PC-3 (cell line): ENCODE results near the gene SLC39A11. TPM values are rescaled to one million over a fixed set of nuclear protein-coding genes. Genes with fewer than 3 reads are reported as not detected.

ENCODE experiments used
- ATAC-seq: fragments of 200-7000 bp; cut with Tn5 transposase; 2 replicates; pipeline ENCODE4 v1.9.1; 2020; ENCODE audit warnings: mild to moderate bottlenecking, moderate library complexity
- BruUV-seq: library from RNA; stranded (reverse); fragments of 400-500 nt; replicated peaks from 2 replicates; lab custom pipeline; 2021; lab: Mats Ljungman, UMichigan
- CTCF ChIA-PET: fragments of 300-600 bp; sonication (Branson Sonifier 250); formaldehyde crosslinking; loops from one replicate; lab custom pipeline; 2022; ENCODE audit warnings: antibody characterized with exemption; lab: Charles Lee
- POLR2A ChIA-PET: fragments of 300-600 bp; sonication (Branson Sonifier 250); formaldehyde crosslinking; loops from one replicate; lab custom pipeline; 2022; ENCODE audit warnings: antibody characterized with exemption; ENCODE audit not compliant: unreplicated experiment; lab: Charles Lee
- DNase-seq: peaks from one replicate; pipeline ENCODE4 v3.0.0-alpha.2; 2015
- H2AFZ ChIP-seq: fragments of 300-600 bp; sonication (generic); 2 replicates; pipeline ENCODE4 v1.6.0; 2016; ENCODE audit warnings: antibody characterized with exemption, low read length
- H3F3A ChIP-seq: fragments of 300-600 bp; sonication (generic); one replicate; pipeline ENCODE4 v1.6.0; 2017; ENCODE audit warnings: antibody characterized with exemption, low read length, control low read depth, mild to moderate bottlenecking; ENCODE audit not compliant: unreplicated experiment
- H3K27ac ChIP-seq: fragments of 300-600 bp; sonication (generic); 2 replicates; pipeline ENCODE4 v1.5.1; 2016; ENCODE audit warnings: mild to moderate bottlenecking, low read length
- H3K27me3 ChIP-seq: fragments of 300-600 bp; sonication (generic); 2 replicates; pipeline ENCODE4 v1.6.1; 2016; ENCODE audit warnings: low read length, mixed read lengths
- H3K36me3 ChIP-seq: fragments of 300-600 bp; sonication (generic); 2 replicates; pipeline ENCODE4 v1.6.1; 2016; ENCODE audit warnings: low read depth, mixed run types, low read length, mixed read lengths
- H3K4me1 ChIP-seq: fragments of 300-600 bp; sonication (generic); 2 replicates; pipeline ENCODE4 v1.5.1; 2016; ENCODE audit warnings: low read length; ENCODE audit not compliant: insufficient read depth
- H3K4me2 ChIP-seq: fragments of 300-600 bp; sonication (generic); 2 replicates; pipeline ENCODE4 v1.6.0; 2016; ENCODE audit warnings: low read length
- H3K4me3 ChIP-seq: fragments of 300-600 bp; sonication (generic); 2 replicates; pipeline ENCODE4 v1.5.1; 2016; ENCODE audit warnings: mild to moderate bottlenecking, low read length, mixed read lengths
- H3K79me2 ChIP-seq: fragments of 300-600 bp; sonication (generic); 2 replicates; pipeline ENCODE4 v1.6.1; 2017; ENCODE audit warnings: low read length, mixed read lengths
- H3K9ac ChIP-seq: fragments of 300-600 bp; sonication (generic); 2 replicates; pipeline ENCODE4 v1.6.0; 2016; ENCODE audit warnings: mild to moderate bottlenecking, low read length
- H3K9me2 ChIP-seq: fragments of 300-600 bp; sonication (generic); replicated peaks from 2 replicates; pipeline ENCODE4 v1.6.1; 2016; ENCODE audit warnings: mixed run types, low read length, mixed read lengths
- H3K9me3 ChIP-seq: fragments of 300-600 bp; sonication (generic); 2 replicates; pipeline ENCODE4 v1.6.1; 2016; ENCODE audit warnings: low read length, mixed read lengths
- H4K20me1 ChIP-seq: fragments of 300-600 bp; sonication (generic); 2 replicates; pipeline ENCODE4 v1.6.1; 2016; ENCODE audit warnings: low read length, mixed read lengths
- CTCF ChIP-seq: fragments of 300-600 bp; sonication (generic); conservative IDR thresholded peaks from 2 replicates; pipeline ENCODE4 v1.5.1; 2017; ENCODE audit warnings: antibody characterized with exemption, low read depth, mild to moderate bottlenecking, low read length
- EZH2 ChIP-seq: fragments of 300-600 bp; sonication (generic); IDR thresholded peaks from one replicate; pipeline ENCODE4 v1.6.1; 2017; ENCODE audit warnings: antibody characterized with exemption, mild to moderate bottlenecking, low read length; ENCODE audit not compliant: unreplicated experiment
- EZH2phosphoT487 ChIP-seq: fragments of 300-600 bp; sonication (generic); IDR thresholded peaks from 2 replicates; pipeline ENCODE4 v1.6.1; 2018; ENCODE audit warnings: mild to moderate bottlenecking, antibody characterized with exemption, low read length, borderline replicate concordance
- intact Hi-C: fragments of 100-400 bp; cut with micrococcal nuclease; formaldehyde crosslinking; loops from 2 replicates; pipeline ENCODE4 v1.9.0; 2023
- total RNA-seq: library from RNA; depleted of rRNA; stranded (reverse); fragments of >200 nt; gene quantifications from 2 replicates; pipeline ENCODE4 v1.2.3, GENCODE V29; 2014

SLC39A11 gene
- total RNA-seq, 1 experiment from 2014 or later, result 37.7 TPM

GRCh38 chr17:72778169-72779151 lies 314.0 kb downstream of the SLC39A11 start:
- H3K9me2 ChIP-seq, result no peaks in the 10 kb centered on the region
- H3K79me2 ChIP-seq, result no peaks in the 10 kb centered on the region
- H2AFZ ChIP-seq, result no peak overlapping the region
- H3K27ac ChIP-seq, result no peak overlapping the region
- H3K36me3 ChIP-seq, result no peaks in the 10 kb centered on the region
- ChIA-PET POLR2A (no interaction called here), CTCF (no interaction called here)
- H4K20me1 ChIP-seq, result no peaks in the 10 kb centered on the region
- no peak for DNase-seq
- intact Hi-C loops, result no loop called here
- TF ChIP-seq EZH2 (no peak), EZH2phosphoT487 (no peak), CTCF (no peak)
- no peak overlapping the region for H3K9ac ChIP-seq
- BruUV-seq, result no TSS peak
- H3K27me3 ChIP-seq, result no peaks in the 10 kb centered on the region
- no peaks in the 10 kb centered on the region for H3K4me1 ChIP-seq
- no peak overlapping the region for H3K4me3 ChIP-seq
- no peaks in the 10 kb centered on the region for H3F3A ChIP-seq
- H3K4me2 ChIP-seq, result no peak overlapping the region
- no peaks in the 10 kb centered on the region for H3K9me3 ChIP-seq
- no peak for ATAC-seq

- no peaks in the 10 kb centered on the region for H3K27me3 ChIP-seq
- no TSS peak for BruUV-seq
- ATAC-seq (no peak), DNase-seq (no peak)
- no peak overlapping the region for H3K4me2 ChIP-seq
- CTCF ChIA-PET, result no interaction called here
- H3K4me1 ChIP-seq, result no peaks in the 10 kb centered on the region
- H3F3A ChIP-seq, result no peaks in the 10 kb centered on the region
- H3K4me3 ChIP-seq, result no peak overlapping the region
- no peaks in the 10 kb centered on the region for H3K79me2 ChIP-seq
- no peak for TF ChIP-seq EZH2
- TF ChIP-seq CTCF, result no peak
- TF ChIP-seq EZH2phosphoT487, result no peak
- H2AFZ ChIP-seq, result no peak overlapping the region
- intact Hi-C loops, result no loop called here
- POLR2A ChIA-PET, result no interaction called here
- no peaks in the 10 kb centered on the region for H3K36me3 ChIP-seq
- H3K9me2 ChIP-seq, result no peaks in the 10 kb centered on the region
- H3K9me3 ChIP-seq, result no peaks in the 10 kb centered on the region
- no peak overlapping the region for H3K9ac ChIP-seq
- no peaks in the 10 kb centered on the region for H4K20me1 ChIP-seq
- H3K27ac ChIP-seq, result no peak overlapping the region
These were observed 316.6 kb downstream of the SLC39A11 start for GRCh38 chr17:72775919-72776318.

- Histone ChIP-seq H3K9me3 (no peaks in the 10 kb centered on the region), H3K27ac (no peak overlapping the region), H3K4me3 (no peak overlapping the region), H3K4me1 (no peaks in the 10 kb centered on the region), H2AFZ (no peak overlapping the region), H3K9me2 (no peaks in the 10 kb centered on the region), H3K27me3 (no peaks in the 10 kb centered on the region), H3F3A (no peaks in the 10 kb centered on the region), H4K20me1 (no peaks in the 10 kb centered on the region), H3K79me2 (no peaks in the 10 kb centered on the region), H3K9ac (no peak overlapping the region), H3K36me3 (no peaks in the 10 kb centered on the region), H3K4me2 (no peak overlapping the region)
- ChIA-PET CTCF (interaction anchor here (0.6 kb wide), 1 partner anchor 15 kb away, joined by 5 read pairs; no protein-coding TSS in a partner anchor), POLR2A (no interaction called here)
- no peak for TF ChIP-seq EZH2phosphoT487
- no peak for TF ChIP-seq CTCF
- TF ChIP-seq EZH2, result no peak
- DNase-seq, result no peak
- no TSS peak for BruUV-seq
- ATAC-seq, result no peak
- intact Hi-C loops, result no loop called here
These were observed 317.3 kb downstream of the SLC39A11 start for GRCh38 chr17:72775237-72775636.
